Measurements from ENCODE around the gene KRT27.
"Not testable (repeated sequence)": the region's sequence is repeated elsewhere in the genome, so short reads cannot be mapped to it uniquely, and the experiment has no call there.

KRT27 gene

GRCh38 chr17:40777459-40777858 lies 4.9 kb downstream of the KRT27 start:
- peaks cover 12% of the 10 kb centered on the region for H3K27me3 ChIP-seq (ENCODE audit: control insufficient read depth, insufficient read depth, low read length)
- no peak overlapping the region for H3K9ac ChIP-seq (ENCODE audit: low read length)
- H3K4me1 ChIP-seq (ENCODE audit: control insufficient read depth, insufficient read depth, low read length) = no peaks in the 10 kb centered on the region
- no peaks in the 10 kb centered on the region for H3K9me3 ChIP-seq (ENCODE audit: control insufficient read depth, low read length)
- H3K4me3 ChIP-seq (ENCODE audit: low read length) = no peak overlapping the region
- H3K36me3 ChIP-seq (ENCODE audit: control insufficient read depth, insufficient read depth, low read length) = no peaks in the 10 kb centered on the region

- Histone ChIP-seq H3K27me3 (ENCODE audit: control insufficient read depth, insufficient read depth, low read length) (peaks cover 17% of the 10 kb centered on the region), H3K9ac (ENCODE audit: low read length) (no peak overlapping the region)
Measured at GRCh38 chr17:40775945-40776344, 6.4 kb downstream of the KRT27 start.

GRCh38 chr17:40772101-40772500 lies 10.2 kb downstream of the KRT27 start, which contains the start of gene KRT26:
KRT26 (minus strand) TSS chr17:40772201; CDS start chr17:40772113, 88 bp downstream.
- Histone ChIP-seq H3K36me3 (ENCODE audit: control insufficient read depth, insufficient read depth, low read length) (no peaks in the 10 kb centered on the region), H3K27me3 (ENCODE audit: control insufficient read depth, insufficient read depth, low read length) (peaks cover 10% of the 10 kb centered on the region), H3K4me1 (ENCODE audit: control insufficient read depth, insufficient read depth, low read length) (no peaks in the 10 kb centered on the region), H3K4me3 (ENCODE audit: low read length) (no peak within 1 kb of the TSS), H3K9me3 (ENCODE audit: control insufficient read depth, low read length) (no peaks in the 10 kb centered on the region), H3K9ac (ENCODE audit: low read length) (no peak within 1 kb of the TSS)

More at GRCh38 chr17:40775945-40776344, 6.4 kb downstream of the KRT27 start:
- Histone ChIP-seq H3K4me3 (ENCODE audit: low read length) (no peak overlapping the region), H3K4me1 (ENCODE audit: control insufficient read depth, insufficient read depth, low read length) (no peaks in the 10 kb centered on the region), H3K36me3 (ENCODE audit: control insufficient read depth, insufficient read depth, low read length) (no peaks in the 10 kb centered on the region), H3K9me3 (ENCODE audit: control insufficient read depth, low read length) (no peaks in the 10 kb centered on the region)

GRCh38 chr17:40765657-40766056 lies 16.7 kb downstream of the KRT27 start:
- Histone ChIP-seq H3K9me3 (ENCODE audit: control insufficient read depth, low read length) (no peaks in the 10 kb centered on the region), H3K36me3 (ENCODE audit: control insufficient read depth, insufficient read depth, low read length) (no peaks in the 10 kb centered on the region), H3K4me3 (ENCODE audit: low read length) (no peak overlapping the region), H3K27me3 (ENCODE audit: control insufficient read depth, insufficient read depth, low read length) (no peaks in the 10 kb centered on the region), H3K9ac (ENCODE audit: low read length) (no peak overlapping the region), H3K4me1 (ENCODE audit: control insufficient read depth, insufficient read depth, low read length) (no peaks in the 10 kb centered on the region)

GRCh38 chr17:40763752-40764151 lies 18.6 kb downstream of the KRT27 start:
- H3K36me3 ChIP-seq (ENCODE audit: control insufficient read depth, insufficient read depth, low read length) = no peaks in the 10 kb centered on the region
- no peaks in the 10 kb centered on the region for H3K4me1 ChIP-seq (ENCODE audit: control insufficient read depth, insufficient read depth, low read length)
- H3K4me3 ChIP-seq (ENCODE audit: low read length) = no peak overlapping the region
- H3K27me3 ChIP-seq (ENCODE audit: control insufficient read depth, insufficient read depth, low read length) = no peaks in the 10 kb centered on the region
- H3K9ac ChIP-seq (ENCODE audit: low read length) = no peak overlapping the region
- no peaks in the 10 kb centered on the region for H3K9me3 ChIP-seq (ENCODE audit: control insufficient read depth, low read length)

GRCh38 chr17:40760105-40761016 lies 22.0 kb downstream of the KRT27 start:
- Histone ChIP-seq H3K9me3 (ENCODE audit: control insufficient read depth, low read length) (no peaks in the 10 kb centered on the region), H3K4me1 (ENCODE audit: control insufficient read depth, insufficient read depth, low read length) (no peaks in the 10 kb centered on the region)

GRCh38 chr17:40755231-40755630 lies 27.1 kb downstream of the KRT27 start, which contains the start of gene KRT25:
KRT25 (minus strand) TSS chr17:40755331; CDS start chr17:40755271, 60 bp downstream.
- H3K9me3 ChIP-seq (ENCODE audit: control insufficient read depth, low read length) = no peaks in the 10 kb centered on the region
- H3K9ac ChIP-seq (ENCODE audit: low read length) = no peak within 1 kb of the TSS
- no peaks in the 10 kb centered on the region for H3K27me3 ChIP-seq (ENCODE audit: control insufficient read depth, insufficient read depth, low read length)
- H3K4me3 ChIP-seq (ENCODE audit: low read length) = no peak within 1 kb of the TSS
- H3K36me3 ChIP-seq (ENCODE audit: control insufficient read depth, insufficient read depth, low read length) = no peaks in the 10 kb centered on the region
- no peaks in the 10 kb centered on the region for H3K4me1 ChIP-seq (ENCODE audit: control insufficient read depth, insufficient read depth, low read length)

More at GRCh38 chr17:40760105-40761016, 22.0 kb downstream of the KRT27 start:
- Histone ChIP-seq H3K27me3 (ENCODE audit: control insufficient read depth, insufficient read depth, low read length) (no peaks in the 10 kb centered on the region), H3K9ac (ENCODE audit: low read length) (no peak overlapping the region), H3K4me3 (ENCODE audit: low read length) (no peak overlapping the region), H3K36me3 (ENCODE audit: control insufficient read depth, insufficient read depth, low read length) (no peaks in the 10 kb centered on the region)

GRCh38 chr17:40753804-40754203 lies 28.5 kb downstream of the KRT27 start:
- Histone ChIP-seq H3K4me1 (ENCODE audit: control insufficient read depth, insufficient read depth, low read length) (no peaks in the 10 kb centered on the region), H3K36me3 (ENCODE audit: control insufficient read depth, insufficient read depth, low read length) (no peaks in the 10 kb centered on the region), H3K9me3 (ENCODE audit: control insufficient read depth, low read length) (no peaks in the 10 kb centered on the region), H3K4me3 (ENCODE audit: low read length) (no peak overlapping the region), H3K9ac (ENCODE audit: low read length) (no peak overlapping the region), H3K27me3 (ENCODE audit: control insufficient read depth, insufficient read depth, low read length) (peaks cover 10% of the 10 kb centered on the region)

- Histone ChIP-seq H3K9me3 (ENCODE audit: control insufficient read depth, low read length) (no peaks in the 10 kb centered on the region), H3K36me3 (ENCODE audit: control insufficient read depth, insufficient read depth, low read length) (no peaks in the 10 kb centered on the region), H3K4me3 (ENCODE audit: low read length) (no peak overlapping the region), H3K9ac (ENCODE audit: low read length) (no peak overlapping the region), H3K4me1 (ENCODE audit: control insufficient read depth, insufficient read depth, low read length) (no peaks in the 10 kb centered on the region), H3K27me3 (ENCODE audit: control insufficient read depth, insufficient read depth, low read length) (peaks cover 10% of the 10 kb centered on the region)
Measured at GRCh38 chr17:40751065-40751464, 31.3 kb downstream of the KRT27 start.

GRCh38 chr17:40750391-40750790 lies 32.0 kb downstream of the KRT27 start:
- Histone ChIP-seq H3K27me3 (ENCODE audit: control insufficient read depth, insufficient read depth, low read length) (peaks cover 13% of the 10 kb centered on the region), H3K4me1 (ENCODE audit: control insufficient read depth, insufficient read depth, low read length) (no peaks in the 10 kb centered on the region), H3K9ac (ENCODE audit: low read length) (no peak overlapping the region), H3K36me3 (ENCODE audit: control insufficient read depth, insufficient read depth, low read length) (no peaks in the 10 kb centered on the region), H3K4me3 (ENCODE audit: low read length) (no peak overlapping the region), H3K9me3 (ENCODE audit: control insufficient read depth, low read length) (no peaks in the 10 kb centered on the region)

- not testable (repeated sequence) for H3K9me3 ChIP-seq (ENCODE audit: control insufficient read depth, low read length); H3K36me3 ChIP-seq (ENCODE audit: control insufficient read depth, insufficient read depth, low read length); H3K4me1 ChIP-seq (ENCODE audit: control insufficient read depth, insufficient read depth, low read length); H3K9ac ChIP-seq (ENCODE audit: low read length); H3K4me3 ChIP-seq (ENCODE audit: low read length)
- peaks cover 13% of the 10 kb centered on the region for H3K27me3 ChIP-seq (ENCODE audit: control insufficient read depth, insufficient read depth, low read length)
Measured at GRCh38 chr17:40748666-40749065, 33.7 kb downstream of the KRT27 start.

GRCh38 chr17:40738553-40738952 lies 43.8 kb downstream of the KRT27 start:
- no peaks in the 10 kb centered on the region for H3K36me3 ChIP-seq (ENCODE audit: control insufficient read depth, insufficient read depth, low read length)
- no peak overlapping the region for H3K9ac ChIP-seq (ENCODE audit: low read length)
- H3K4me1 ChIP-seq (ENCODE audit: control insufficient read depth, insufficient read depth, low read length) = no peaks in the 10 kb centered on the region
- H3K9me3 ChIP-seq (ENCODE audit: control insufficient read depth, low read length) = no peaks in the 10 kb centered on the region
- no peak overlapping the region for H3K4me3 ChIP-seq (ENCODE audit: low read length)
- peaks cover 7% of the 10 kb centered on the region for H3K27me3 ChIP-seq (ENCODE audit: control insufficient read depth, insufficient read depth, low read length)
